Osteoblast (primary cell): Measurements from ENCODE around the gene FAM169A. TPM values are rescaled to one million over a fixed set of nuclear protein-coding genes. Genes with fewer than 3 reads are reported as not detected.
"Not testable (repeated sequence)": the region's sequence is repeated elsewhere in the genome, so short reads cannot be mapped to it uniquely, and the experiment has no call there.

Experiments
- DNase-seq: peaks from one replicate; pipeline ENCODE4 v3.0.0; 2011; ENCODE audit warnings: low spot score, mixed read lengths; ENCODE audit not compliant: insufficient read length; ENCODE audit errors: missing footprints
- H2AFZ ChIP-seq: 2 replicates; pipeline ENCODE4 v1.6.0; 2011; ENCODE audit warnings: mild to moderate bottlenecking, low read length
- H3K27ac ChIP-seq: 2 replicates; pipeline ENCODE4 v1.5.1; 2011; ENCODE audit warnings: mild to moderate bottlenecking, low read depth, low read length, moderate library complexity
- H3K27me3 ChIP-seq: 2 replicates; pipeline ENCODE4 v1.6.0; 2012; ENCODE audit warnings: mild to moderate bottlenecking, control low read depth, inconsistent platforms, low read length, moderate library complexity; ENCODE audit not compliant: insufficient read depth
- H3K36me3 ChIP-seq: 2 replicates; pipeline ENCODE4 v1.5.1; 2011; ENCODE audit warnings: mild to moderate bottlenecking, low read length, control low read depth, moderate library complexity; ENCODE audit not compliant: insufficient read depth
- H3K4me1 ChIP-seq: 2 replicates; pipeline ENCODE4 v1.5.1; 2011; ENCODE audit warnings: mild to moderate bottlenecking, low read length, control low read depth, moderate library complexity; ENCODE audit not compliant: insufficient read depth
- H3K4me2 ChIP-seq: 2 replicates; pipeline ENCODE4 v1.6.0; 2011; ENCODE audit warnings: mild to moderate bottlenecking, low read length; ENCODE audit not compliant: insufficient read depth
- H3K4me3 ChIP-seq: fragments of 200-600 bp; sonication (generic); 3 replicates; pipeline ENCODE4 v1.5.1; 2012; ENCODE audit warnings: mild to moderate bottlenecking, low read length, inconsistent platforms; ENCODE audit not compliant: insufficient read depth
- H3K79me2 ChIP-seq: 2 replicates; pipeline ENCODE4 v1.6.0; 2012; ENCODE audit warnings: mild to moderate bottlenecking, low read length, control low read depth, inconsistent platforms; ENCODE audit not compliant: insufficient read depth
- H3K9me3 ChIP-seq: 2 replicates; pipeline ENCODE4 v1.5.1; 2011; ENCODE audit warnings: low read depth, low read length, control low read depth
- H4K20me1 ChIP-seq: 2 replicates; pipeline ENCODE4 v1.6.0; 2012; ENCODE audit warnings: mild to moderate bottlenecking, low read length, control low read depth; ENCODE audit not compliant: insufficient read depth
- total RNA-seq: library from RNA; depleted of rRNA; stranded (reverse); fragments of >200 nt; gene quantifications from 2 replicates; pipeline ENCODE4 v1.2.3, GENCODE V29; 2012
- TF ChIP-seq, protein P1 (sequence below): IDR thresholded peaks from 2 replicates; pipeline ENCODE4 v1.5.1; 2011; ENCODE audit warnings: mild to moderate bottlenecking, low read depth, low read length, moderate library complexity; ENCODE audit errors: extremely low read depth

Gene FAM169A
- total RNA-seq, 1 donor: under 0.01 TPM

DNA sequence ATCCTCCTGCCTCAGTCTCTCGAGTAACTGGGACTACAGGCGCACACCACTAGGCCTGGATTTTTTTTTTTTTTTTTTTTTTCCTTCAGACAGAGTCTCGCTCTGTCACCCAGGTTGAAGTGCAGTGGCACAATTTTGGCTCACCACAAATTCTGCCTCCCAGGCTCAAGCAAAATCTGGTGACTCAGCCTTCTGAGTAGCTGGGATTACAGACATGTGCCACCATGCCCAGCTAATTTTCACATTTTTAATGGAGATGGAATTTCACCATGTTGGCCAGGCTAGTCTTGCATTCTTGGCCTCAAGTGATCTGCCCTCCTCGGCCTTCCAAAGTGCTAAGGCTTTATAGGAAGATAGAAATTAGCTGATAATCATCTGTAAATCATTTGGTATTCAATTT, 55.3 kb downstream of the FAM169A start:
- Histone ChIP-seq H3K79me2 (no peaks in the 10 kb centered on the region), H3K27me3 (peaks cover under 1% of the 10 kb centered on the region), H3K9me3 (no peaks in the 10 kb centered on the region), H3K4me1 (no peaks in the 10 kb centered on the region), H3K4me2 (no peak overlapping the region), H2AFZ (no peak overlapping the region), H3K27ac (no peak overlapping the region), H3K36me3 (no peaks in the 10 kb centered on the region), H3K4me3 (no peak overlapping the region), H4K20me1 (no peaks in the 10 kb centered on the region)
- no peak for DNase-seq
- TF ChIP-seq, protein P1, sequence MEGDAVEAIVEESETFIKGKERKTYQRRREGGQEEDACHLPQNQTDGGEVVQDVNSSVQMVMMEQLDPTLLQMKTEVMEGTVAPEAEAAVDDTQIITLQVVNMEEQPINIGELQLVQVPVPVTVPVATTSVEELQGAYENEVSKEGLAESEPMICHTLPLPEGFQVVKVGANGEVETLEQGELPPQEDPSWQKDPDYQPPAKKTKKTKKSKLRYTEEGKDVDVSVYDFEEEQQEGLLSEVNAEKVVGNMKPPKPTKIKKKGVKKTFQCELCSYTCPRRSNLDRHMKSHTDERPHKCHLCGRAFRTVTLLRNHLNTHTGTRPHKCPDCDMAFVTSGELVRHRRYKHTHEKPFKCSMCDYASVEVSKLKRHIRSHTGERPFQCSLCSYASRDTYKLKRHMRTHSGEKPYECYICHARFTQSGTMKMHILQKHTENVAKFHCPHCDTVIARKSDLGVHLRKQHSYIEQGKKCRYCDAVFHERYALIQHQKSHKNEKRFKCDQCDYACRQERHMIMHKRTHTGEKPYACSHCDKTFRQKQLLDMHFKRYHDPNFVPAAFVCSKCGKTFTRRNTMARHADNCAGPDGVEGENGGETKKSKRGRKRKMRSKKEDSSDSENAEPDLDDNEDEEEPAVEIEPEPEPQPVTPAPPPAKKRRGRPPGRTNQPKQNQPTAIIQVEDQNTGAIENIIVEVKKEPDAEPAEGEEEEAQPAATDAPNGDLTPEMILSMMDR: no peak

DNA sequence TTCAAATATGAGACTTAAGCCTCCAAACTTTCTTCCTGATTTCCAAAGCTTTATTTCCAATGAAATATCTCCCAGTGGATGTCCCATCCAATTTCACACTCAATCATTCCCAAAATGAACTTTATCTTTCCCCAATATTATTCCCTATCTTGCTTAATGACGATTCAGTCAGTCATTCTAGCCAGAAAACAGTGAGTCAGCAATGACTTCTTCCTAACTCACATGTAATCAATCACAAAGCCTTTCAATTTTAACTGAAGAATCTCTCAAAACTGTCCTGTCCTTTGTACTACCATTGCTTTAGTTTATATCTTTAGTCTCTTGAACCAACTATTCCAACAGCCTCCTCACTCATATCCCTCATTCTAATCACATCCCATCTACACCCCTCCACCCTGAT, 64.2 kb downstream of the FAM169A start:
- Histone ChIP-seq H3K36me3 (no peaks in the 10 kb centered on the region), H3K4me3 (no peak overlapping the region), H3K4me1 (no peaks in the 10 kb centered on the region), H2AFZ (no peak overlapping the region), H3K4me2 (no peak overlapping the region), H4K20me1 (no peaks in the 10 kb centered on the region), H3K27ac (no peak overlapping the region), H3K79me2 (no peaks in the 10 kb centered on the region), H3K9me3 (no peaks in the 10 kb centered on the region), H3K27me3 (no peaks in the 10 kb centered on the region)
- DNase-seq: no peak
- TF ChIP-seq, protein P1: no peak

DNA sequence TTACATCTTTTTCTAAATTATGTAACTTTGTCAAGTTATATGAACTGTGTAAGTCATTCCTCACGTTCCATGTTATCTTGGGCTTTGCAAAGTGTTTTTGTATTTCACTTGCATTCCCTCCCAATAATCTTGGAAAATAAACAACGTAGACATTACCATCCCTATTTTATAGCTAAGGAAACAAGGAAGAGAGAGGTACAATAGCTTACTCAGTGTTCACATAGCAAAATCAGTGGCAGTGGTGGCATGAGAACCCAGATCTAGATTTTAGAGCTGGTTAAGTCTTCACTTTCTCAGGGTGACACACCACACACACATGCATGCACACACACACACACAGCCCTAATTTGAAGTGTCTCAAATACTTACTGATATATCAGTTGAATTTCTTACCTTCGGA, 65.0 kb downstream of the FAM169A start:
- Histone ChIP-seq H4K20me1 (no peaks in the 10 kb centered on the region), H3K36me3 (no peaks in the 10 kb centered on the region), H3K79me2 (no peaks in the 10 kb centered on the region), H3K4me3 (no peak overlapping the region), H3K27me3 (no peaks in the 10 kb centered on the region), H3K4me2 (no peak overlapping the region), H3K4me1 (no peaks in the 10 kb centered on the region), H3K9me3 (no peaks in the 10 kb centered on the region), H2AFZ (no peak overlapping the region), H3K27ac (no peak overlapping the region)
- TF ChIP-seq, protein P1: no peak
- no peak for DNase-seq

DNA sequence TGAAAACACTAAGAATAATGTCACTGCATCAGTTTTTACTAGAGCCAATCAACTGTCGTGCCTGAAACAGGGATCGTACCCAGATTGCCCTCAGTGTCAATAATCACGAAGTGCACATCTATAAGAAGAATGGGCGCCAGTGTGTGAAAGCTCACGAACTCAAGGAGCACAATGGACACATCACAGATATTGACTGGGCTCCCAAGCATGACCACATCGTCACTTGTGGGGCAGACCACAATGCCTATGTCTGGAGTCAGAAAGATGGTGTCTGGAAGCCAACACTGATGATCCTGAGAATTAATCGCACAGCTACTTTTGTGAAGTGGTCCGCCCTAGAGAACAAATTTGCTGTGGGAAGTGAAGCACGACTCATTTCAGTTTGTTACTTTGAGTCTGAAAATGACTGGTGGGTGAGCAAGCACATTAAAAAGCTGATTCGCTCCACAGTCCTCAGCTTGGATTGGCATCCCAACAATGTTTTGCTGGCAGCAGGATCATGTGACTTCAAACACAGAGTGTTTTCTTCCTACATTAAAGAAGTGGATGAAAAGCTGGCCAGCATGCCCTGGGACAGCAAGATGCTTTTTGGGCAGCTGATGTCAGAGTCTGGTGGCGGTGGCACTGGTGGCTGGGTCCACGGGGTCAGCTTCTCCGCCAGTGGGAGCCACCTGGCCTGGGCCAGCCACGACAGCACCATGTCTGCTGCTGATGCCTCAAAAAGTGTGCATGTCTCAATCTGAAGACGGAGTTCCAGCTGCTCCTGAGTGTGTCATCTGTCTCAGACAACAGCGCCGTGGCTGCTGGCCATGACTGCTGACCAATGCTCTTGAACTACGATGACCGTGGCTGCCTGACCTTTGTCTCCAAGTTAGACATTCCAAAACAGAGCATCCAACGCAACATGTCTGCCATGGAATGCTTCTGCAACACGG, 66.9 kb downstream of the FAM169A start:
- peak overlapping the region; percentile 17 for H3K4me2 ChIP-seq

DNA sequence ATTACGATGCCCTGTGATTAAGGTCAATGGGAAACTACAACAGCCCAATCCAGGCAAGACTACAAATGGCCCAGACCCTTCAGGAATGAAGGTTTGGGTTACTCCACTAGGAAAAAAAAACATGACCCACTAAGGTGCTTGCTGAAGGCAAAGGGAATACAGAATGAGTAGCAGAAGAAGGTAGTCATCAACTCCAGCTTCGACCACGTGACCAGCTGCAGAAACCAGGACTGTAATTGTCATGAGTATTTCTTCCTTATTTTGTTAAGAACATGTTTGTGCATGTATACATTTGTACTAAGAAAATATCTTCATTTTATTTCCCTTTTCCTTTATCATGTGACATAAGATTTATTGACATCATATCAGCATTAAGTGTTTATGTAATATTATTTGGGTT, 74.5 kb downstream of the FAM169A start:
- not testable (repeated sequence) for H3K4me2 ChIP-seq, H3K27ac ChIP-seq, H3K79me2 ChIP-seq, H3K4me3 ChIP-seq, H3K9me3 ChIP-seq, H3K4me1 ChIP-seq, DNase-seq, H3K36me3 ChIP-seq, H3K27me3 ChIP-seq, H4K20me1 ChIP-seq, H2AFZ ChIP-seq

More for the DNA sequence above, 66.9 kb downstream of the FAM169A start:
- Histone ChIP-seq H3K27ac (no peak overlapping the region), H3K4me3 (no peak overlapping the region), H4K20me1 (no peaks in the 10 kb centered on the region), H3K27me3 (no peaks in the 10 kb centered on the region), H3K79me2 (no peaks in the 10 kb centered on the region), H3K36me3 (no peaks in the 10 kb centered on the region), H3K9me3 (no peaks in the 10 kb centered on the region), H2AFZ (peak overlapping the region; percentile 20), H3K4me1 (no peaks in the 10 kb centered on the region)
- no peak for DNase-seq
- TF ChIP-seq, protein P1: no peak
